Activated CD8-positive, alpha-beta memory T cell treated with anti-CD3 and anti-CD28 coated beads, Interleukin-2, amount 50 U/mL, for 1 hour (primary cell): Measurements from ENCODE around the gene THADA.

ENCODE experiments used
- DNase-seq: peaks from one replicate; pipeline ENCODE4 v3.0.0-alpha.2; 2020; ENCODE audit errors: extremely low read depth

THADA gene

GRCh38 chr2:43513216-43513615, 82.6 kb downstream of the THADA start:
- DNase-seq = no peak

DNA sequence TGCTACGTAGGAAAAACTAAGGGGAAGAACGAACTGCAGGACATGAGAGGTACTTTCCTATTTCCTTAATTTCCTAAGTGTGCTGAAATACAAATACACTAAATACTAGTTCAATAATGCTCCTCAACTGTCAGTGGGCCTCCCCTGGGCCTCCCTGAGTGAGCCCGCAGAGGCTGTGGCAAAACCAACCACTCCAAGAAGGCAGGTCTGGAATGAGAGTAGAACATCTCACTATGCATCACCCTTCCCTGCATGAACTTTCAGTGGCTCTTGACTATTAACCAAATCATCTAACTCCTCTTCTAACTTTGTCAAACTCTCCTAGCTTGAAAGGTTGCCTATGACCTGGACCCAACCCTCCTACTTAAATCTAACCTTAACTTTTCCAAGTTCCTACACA, 84.6 kb downstream of the THADA start:
- DNase-seq = no peak

DNA sequence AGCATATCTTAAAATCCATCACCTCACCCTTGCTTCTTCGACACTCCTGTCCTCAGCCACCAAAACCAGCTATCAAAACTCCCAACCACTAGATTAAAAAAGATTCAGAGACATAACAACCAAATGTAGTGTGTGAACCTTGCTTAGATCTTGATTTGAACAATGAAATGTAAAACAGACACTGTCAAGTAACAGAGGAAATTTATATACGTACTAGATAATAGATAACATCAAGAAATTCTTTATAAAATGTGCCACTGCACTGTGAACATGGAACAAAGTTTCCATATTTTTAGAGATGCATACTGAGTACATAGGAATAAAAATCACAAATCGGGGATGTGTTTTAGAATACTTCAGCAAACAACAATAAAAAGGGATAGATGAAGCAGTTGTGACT, 86.0 kb downstream of the THADA start:
- no peak for DNase-seq

GRCh38 chr2:43508209-43508608, 87.6 kb downstream of the THADA start:
- no peak for DNase-seq

GRCh38 chr2:43507137-43507536, 88.7 kb downstream of the THADA start:
- no peak for DNase-seq

- no peak for DNase-seq
These were observed 100.1 kb downstream of the THADA start for GRCh38 chr2:43495727-43496126.

DNA sequence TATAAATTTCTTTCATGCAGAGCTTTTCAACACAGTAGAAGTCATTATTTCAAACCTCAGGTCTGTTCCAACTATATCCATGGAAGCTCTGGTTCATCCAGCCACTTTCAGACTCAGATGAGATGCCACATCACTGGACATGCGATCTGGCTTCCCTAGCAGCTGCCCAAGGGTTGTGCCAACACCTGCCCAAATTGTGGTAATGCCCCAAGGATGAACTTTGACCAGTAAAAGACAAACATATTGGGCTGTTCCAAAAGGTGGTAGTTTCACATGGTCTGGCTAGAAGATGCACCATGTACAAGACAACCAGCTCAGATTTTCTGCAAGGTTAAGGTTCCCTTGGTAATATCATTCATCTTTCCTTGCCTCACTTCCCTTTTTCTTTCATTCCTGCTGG, 101.9 kb downstream of the THADA start:
- DNase-seq = no peak

DNA sequence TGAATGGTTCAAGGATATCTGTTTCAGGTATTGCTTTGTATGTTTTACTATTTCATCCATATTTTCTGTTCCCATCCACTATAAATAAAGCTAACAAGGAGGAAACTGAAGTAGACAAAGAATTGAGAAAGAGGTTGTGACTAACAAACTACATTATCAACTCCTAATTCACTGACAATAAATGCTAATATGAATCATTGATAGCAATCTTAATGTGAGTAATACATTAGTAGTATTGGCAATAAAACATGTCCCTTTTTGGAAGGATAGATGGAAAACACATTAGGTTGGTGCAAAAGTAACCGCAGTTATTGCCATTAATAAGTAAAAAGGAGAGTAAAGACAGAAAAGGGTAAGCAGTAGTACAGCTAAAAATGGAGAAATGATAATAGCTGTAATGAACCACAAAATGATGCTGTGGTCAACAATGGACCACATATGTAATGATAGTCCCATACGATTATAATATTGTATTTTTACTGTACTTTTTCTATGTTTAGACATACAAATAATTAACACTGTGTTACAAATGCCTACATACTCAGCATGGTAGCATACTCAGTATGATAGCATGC, 104.7 kb downstream of the THADA start:
- no peak for DNase-seq

- no peak for DNase-seq
These were observed 105.5 kb downstream of the THADA start for GRCh38 chr2:43490252-43490786.

DNA sequence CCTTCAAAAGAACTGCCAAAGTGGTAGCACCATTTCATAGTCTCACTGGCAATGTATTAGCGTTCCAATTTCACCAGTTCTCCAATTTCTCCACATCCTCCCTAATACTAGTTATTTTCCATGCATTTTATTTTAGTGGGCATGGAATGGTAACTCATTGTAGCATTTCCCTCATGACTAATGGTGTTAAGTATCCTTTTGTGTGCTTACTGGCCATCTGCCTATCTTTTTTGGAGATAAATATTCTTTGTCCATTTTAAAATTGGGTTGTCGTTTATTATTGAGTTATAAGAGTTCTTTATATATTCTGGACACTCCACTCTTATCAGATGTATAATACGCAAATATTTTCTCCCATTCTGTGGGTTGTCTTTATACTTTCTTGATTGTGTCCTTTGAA, 107.1 kb downstream of the THADA start:
- DNase-seq = no peak

GRCh38 chr2:43486603-43487002, 109.2 kb downstream of the THADA start:
- DNase-seq = no peak

GRCh38 chr2:43484323-43484930, 111.4 kb downstream of the THADA start:
- no peak for DNase-seq

DNA sequence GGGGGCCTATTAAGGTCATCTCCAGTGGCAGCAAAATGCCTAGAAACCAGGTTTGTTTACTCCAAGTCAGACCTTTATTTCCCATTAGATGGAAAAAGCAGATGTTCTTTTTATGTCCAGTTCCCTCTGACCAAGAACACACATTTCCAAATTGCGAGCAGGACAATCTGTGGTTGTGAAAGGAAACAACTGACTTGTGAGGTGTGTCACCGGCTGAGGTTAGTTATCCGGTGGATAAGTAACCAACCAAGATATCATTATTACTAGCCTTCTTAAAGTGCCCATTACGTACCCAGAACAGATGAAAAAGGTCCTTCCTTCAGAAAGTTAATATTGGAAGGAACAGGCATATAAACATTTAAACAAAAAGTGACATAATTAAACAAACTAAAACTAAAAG, 112.9 kb downstream of the THADA start:
- no peak for DNase-seq

GRCh38 chr2:43481927-43482542, 113.8 kb downstream of the THADA start:
- no peak for DNase-seq

DNA sequence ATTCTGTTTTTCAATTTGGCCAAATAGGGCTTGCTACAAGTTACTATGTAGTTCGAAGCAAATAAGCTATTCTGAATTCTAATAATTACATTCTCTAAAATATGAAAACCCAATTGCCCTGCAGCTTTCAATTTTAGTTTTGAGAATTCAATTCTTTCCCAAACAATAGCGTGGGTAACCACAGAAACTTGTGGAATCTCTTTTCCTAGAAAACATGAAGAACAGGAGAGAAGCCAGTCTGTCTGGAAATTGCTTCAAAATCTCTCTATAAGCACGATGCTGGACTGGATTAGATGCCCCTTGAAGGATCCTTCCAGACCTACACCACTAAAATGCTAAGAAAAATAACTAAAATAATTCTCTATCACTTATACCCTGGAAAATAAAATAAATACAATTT, 115.0 kb downstream of the THADA start:
- no peak for DNase-seq

DNA sequence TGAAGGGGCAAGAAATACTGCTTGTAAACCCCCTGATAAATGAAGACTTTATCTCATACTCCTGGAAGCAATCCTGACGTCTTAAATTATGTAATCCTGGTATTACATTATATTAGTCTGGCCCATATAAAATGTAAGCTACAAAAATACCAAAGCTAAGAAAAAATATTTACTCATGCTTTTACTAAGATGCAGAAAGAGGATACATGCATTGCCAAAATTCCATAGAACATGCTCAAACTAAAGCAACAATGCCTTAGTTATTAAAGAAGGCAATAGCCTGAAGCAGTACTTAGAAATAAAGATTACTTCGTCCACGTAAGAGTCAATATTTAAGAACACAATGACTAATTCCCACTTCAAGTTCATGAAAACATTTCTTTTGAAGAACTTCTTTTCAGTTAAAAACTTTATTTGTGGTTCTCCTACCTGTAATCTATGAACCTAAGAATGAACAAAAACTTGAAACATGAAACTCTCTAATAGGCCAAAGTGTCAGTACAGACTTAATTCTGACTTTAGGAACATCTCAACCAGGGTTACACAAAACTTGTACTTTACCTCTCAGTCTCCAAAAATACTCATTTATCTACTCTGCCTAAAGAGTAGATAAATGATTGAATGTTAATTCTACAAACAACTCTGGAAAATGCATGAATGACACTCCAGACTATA, 117.3 kb downstream of the THADA start:
- no peak for DNase-seq

DNA sequence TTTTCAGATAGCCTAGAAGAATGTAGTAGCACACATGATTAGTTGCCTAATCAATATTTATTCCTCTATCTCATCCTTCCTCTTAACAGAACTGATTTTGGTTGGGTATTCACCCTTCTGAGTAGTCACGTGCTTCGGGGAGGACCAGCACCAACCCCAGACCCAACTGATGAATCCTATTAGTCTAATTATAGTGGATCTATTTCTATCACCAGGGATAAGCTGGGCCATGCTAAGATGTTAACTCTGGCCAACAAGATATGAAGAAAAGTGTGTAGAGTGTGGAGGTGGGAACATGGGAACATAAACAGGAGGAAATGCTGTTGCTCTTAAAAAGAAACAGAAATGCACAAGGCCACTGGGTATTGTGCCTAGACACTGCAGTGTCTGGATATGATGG, 119.9 kb downstream of the THADA start:
- no peak for DNase-seq

- no peak for DNase-seq
These were observed 120.5 kb downstream of the THADA start for GRCh38 chr2:43475137-43475846.

- DNase-seq = no peak
These were observed 121.6 kb downstream of the THADA start for GRCh38 chr2:43474273-43474672.

DNA sequence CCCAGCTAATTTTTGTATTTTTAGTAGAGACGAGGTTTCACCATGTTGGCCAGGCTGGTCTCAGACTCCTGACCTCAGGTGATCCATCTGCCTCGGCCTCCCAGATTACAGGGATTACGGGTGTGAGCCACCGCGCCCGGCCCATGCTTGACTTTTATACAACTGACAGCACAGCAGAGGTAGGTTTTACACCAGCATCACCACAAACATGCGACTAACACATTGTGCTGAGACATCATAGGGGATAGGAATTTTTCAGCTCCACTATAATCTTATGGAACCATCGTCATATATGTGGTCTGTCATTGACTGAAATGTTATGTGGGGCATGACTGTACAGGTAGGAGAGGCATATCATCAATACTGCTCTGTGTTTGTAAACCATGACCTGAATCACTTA, 122.1 kb downstream of the THADA start:
- DNase-seq = no peak

- no peak for DNase-seq
These were observed 123.2 kb downstream of the THADA start for GRCh38 chr2:43472527-43473194.

DNA sequence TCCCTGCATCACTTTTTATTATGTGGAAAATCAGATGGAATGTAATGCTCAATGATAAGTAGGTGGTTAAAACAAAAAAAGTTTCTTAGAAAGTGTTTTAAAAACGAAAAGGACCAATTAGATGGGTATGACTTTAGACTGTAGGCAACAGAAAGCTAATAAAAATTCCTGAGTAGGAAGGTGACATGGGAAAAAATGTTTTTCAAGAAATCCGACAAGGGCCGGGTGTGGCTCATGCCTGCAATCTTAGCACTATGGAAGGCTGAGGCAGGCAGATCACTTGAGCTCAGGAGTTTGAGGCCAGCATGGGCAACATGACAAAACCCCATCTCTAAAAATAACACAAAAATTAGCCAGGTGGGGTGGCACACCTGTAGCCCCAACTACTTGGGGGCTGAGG, 126.1 kb downstream of the THADA start:
- DNase-seq = no peak
